ENCODE measurements around the gene TMEM132D.

- TF ChIP-seq EZH2 (IDR thresholded peaks at IDR 0.05; ENCODE audit: borderline replicate concordance, low read depth, low read length, severe bottlenecking) (no peak), POLR2A (IDR thresholded peaks at IDR 0.05; ENCODE audit: low read depth, low read length) (no peak), MAX (IDR thresholded peaks at IDR 0.05; ENCODE audit: insufficient read depth, insufficient read length) (no peak)
Observed at GRCh38 chr12:129844662-129845220, 59.1 kb downstream of the TMEM132D start.
